Peyer's patch (tissue), 4 donors: Measurements from ENCODE around the gene PTH2.

Source experiments
- POLR2A ChIP-seq, 2 donors: fragments of 450-650 bp; IDR thresholded peaks; one replicate each; pipeline ENCODE4 v1.5.1; 2017; ENCODE audit warnings: antibody characterized with exemption in 2 of 2, mild to moderate bottlenecking in 2 of 2, moderate library complexity in 2 of 2
- TF ChIP-seq, protein P1 (sequence below), 6 experiments: fragments of 450-650 bp in 4 of 6; fragments of 200-600 bp in 2 of 6; sonication (generic) in 1 of 6; IDR thresholded peaks; one replicate each; pipeline ENCODE4 v1.5.1; 2017 to 2019; ENCODE audit warnings: antibody characterized with exemption in 6 of 6, mild to moderate bottlenecking in 3 of 6, moderate library complexity in 1 of 6

DNA sequence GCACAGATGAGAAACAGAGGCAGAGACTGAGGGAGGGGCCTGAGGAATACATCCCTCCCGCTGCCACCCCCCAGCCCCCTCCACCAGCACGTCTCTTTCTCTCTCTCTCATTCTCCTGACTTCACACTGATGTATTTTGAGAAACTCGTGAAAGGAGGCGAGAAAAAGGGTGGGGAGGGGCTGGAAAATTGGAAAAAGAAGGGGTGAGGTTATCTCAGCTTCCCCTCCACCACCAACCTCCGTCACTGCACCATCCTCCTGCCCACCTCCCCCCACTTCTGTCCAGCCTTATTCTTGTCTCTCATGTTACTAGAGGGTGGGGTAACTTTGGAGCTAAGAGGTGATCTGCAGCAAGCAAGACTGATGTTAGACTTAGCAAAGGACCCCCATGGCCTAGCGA is 16.6 kb upstream of the PTH2 start:
- TF ChIP-seq POLR2A (IDR thresholded peaks at IDR 0.05), result no peak
- TF ChIP-seq, protein P1, sequence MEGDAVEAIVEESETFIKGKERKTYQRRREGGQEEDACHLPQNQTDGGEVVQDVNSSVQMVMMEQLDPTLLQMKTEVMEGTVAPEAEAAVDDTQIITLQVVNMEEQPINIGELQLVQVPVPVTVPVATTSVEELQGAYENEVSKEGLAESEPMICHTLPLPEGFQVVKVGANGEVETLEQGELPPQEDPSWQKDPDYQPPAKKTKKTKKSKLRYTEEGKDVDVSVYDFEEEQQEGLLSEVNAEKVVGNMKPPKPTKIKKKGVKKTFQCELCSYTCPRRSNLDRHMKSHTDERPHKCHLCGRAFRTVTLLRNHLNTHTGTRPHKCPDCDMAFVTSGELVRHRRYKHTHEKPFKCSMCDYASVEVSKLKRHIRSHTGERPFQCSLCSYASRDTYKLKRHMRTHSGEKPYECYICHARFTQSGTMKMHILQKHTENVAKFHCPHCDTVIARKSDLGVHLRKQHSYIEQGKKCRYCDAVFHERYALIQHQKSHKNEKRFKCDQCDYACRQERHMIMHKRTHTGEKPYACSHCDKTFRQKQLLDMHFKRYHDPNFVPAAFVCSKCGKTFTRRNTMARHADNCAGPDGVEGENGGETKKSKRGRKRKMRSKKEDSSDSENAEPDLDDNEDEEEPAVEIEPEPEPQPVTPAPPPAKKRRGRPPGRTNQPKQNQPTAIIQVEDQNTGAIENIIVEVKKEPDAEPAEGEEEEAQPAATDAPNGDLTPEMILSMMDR (IDR thresholded peaks at IDR 0.05), result no peak
